Neuronal stem cell (in vitro differentiated cells): ENCODE data around the gene BRINP1.

ENCODE experiments used
- DNase-seq: peaks from one replicate; pipeline ENCODE4 v3.0.0-alpha.2; 2013; ENCODE audit warnings: low spot score
- H2AFZ ChIP-seq: one replicate; pipeline ENCODE4 v1.6.1; 2013; ENCODE audit warnings: mild to moderate bottlenecking, low read length, inconsistent platforms
- H2AK5ac ChIP-seq: 2 replicates; pipeline ENCODE4 v1.6.1; 2013; ENCODE audit warnings: low read depth, mild to moderate bottlenecking, inconsistent platforms, low read length, moderate library complexity, mixed read lengths
- H2BK120ac ChIP-seq: 2 replicates; pipeline ENCODE4 v1.6.1; 2013; ENCODE audit warnings: low read depth, mild to moderate bottlenecking, inconsistent platforms, low read length, moderate library complexity, mixed read lengths
- H2BK12ac ChIP-seq: one replicate; pipeline ENCODE4 v1.6.1; 2013; ENCODE audit warnings: low read length, inconsistent platforms
- H2BK15ac ChIP-seq: 2 replicates; pipeline ENCODE4 v1.6.1; 2013; ENCODE audit warnings: mild to moderate bottlenecking, low read length, inconsistent platforms, mixed read lengths
- H2BK5ac ChIP-seq: one replicate; pipeline ENCODE4 v1.6.1; 2013; ENCODE audit warnings: inconsistent platforms, mild to moderate bottlenecking, low read length, moderate library complexity
- H3K14ac ChIP-seq: one replicate; pipeline ENCODE4 v1.6.1; 2013; ENCODE audit warnings: low read length, inconsistent platforms
- H3K18ac ChIP-seq: 2 replicates; pipeline ENCODE4 v1.6.1; 2013; ENCODE audit warnings: low read length, inconsistent platforms
- H3K23ac ChIP-seq: 2 replicates; pipeline ENCODE4 v1.6.1; 2013; ENCODE audit warnings: low read depth, mild to moderate bottlenecking, mixed read lengths, low read length, inconsistent platforms; ENCODE audit not compliant: poor library complexity
- H3K27ac ChIP-seq: replicated peaks from 3 replicates; pipeline ENCODE4 v1.5.1; 2013; ENCODE audit warnings: low read length, inconsistent platforms
- H3K27me3 ChIP-seq, 3 experiments: 2 replicates each; pipeline ENCODE4 v1.6.1; 2013; ENCODE audit warnings: low read length in 3 of 3, mild to moderate bottlenecking in 2 of 3, inconsistent platforms in 1 of 3, low read depth in 1 of 3, mixed read lengths in 1 of 3, moderate library complexity in 1 of 3; ENCODE audit not compliant: control insufficient read depth in 3 of 3, insufficient read depth in 3 of 3
- H3K36me3 ChIP-seq, 2 donors: replicated peaks in 1 of 2; 2 replicates each; pipeline ENCODE4 v1.6.1; 2013; ENCODE audit warnings: low read length in 2 of 2; ENCODE audit not compliant: control insufficient read depth in 2 of 2, insufficient read depth in 2 of 2
- H3K4ac ChIP-seq: 2 replicates; pipeline ENCODE4 v1.6.1; 2013; ENCODE audit warnings: inconsistent platforms, mild to moderate bottlenecking, low read length, moderate library complexity
- H3K4me1 ChIP-seq, 2 donors: 1 replicate in 1 of 2; 2 replicates in 1 of 2; pipeline ENCODE4 v1.6.1; 2013; ENCODE audit warnings: low read length in 2 of 2, low read depth in 1 of 2; ENCODE audit not compliant: control insufficient read depth in 2 of 2, insufficient read depth in 1 of 2
- H3K4me2 ChIP-seq: one replicate; pipeline ENCODE4 v1.6.1; 2013; ENCODE audit warnings: mild to moderate bottlenecking, low read length, inconsistent platforms; ENCODE audit not compliant: insufficient read depth, poor library complexity, severe bottlenecking
- H3K4me3 ChIP-seq, 2 donors: 2 replicates each; pipeline ENCODE4 v1.5.1; 2013; ENCODE audit warnings: low read length in 2 of 2, mild to moderate bottlenecking in 2 of 2, inconsistent platforms in 1 of 2, moderate library complexity in 1 of 2
- H3K79me1 ChIP-seq: one replicate; pipeline ENCODE4 v1.6.1; 2013; ENCODE audit warnings: low read depth, mild to moderate bottlenecking, inconsistent platforms, low read length, moderate library complexity
- H3K9ac ChIP-seq: one replicate; pipeline ENCODE4 v1.6.1; 2013; ENCODE audit warnings: mild to moderate bottlenecking, low read depth, low read length, inconsistent platforms; ENCODE audit not compliant: poor library complexity
- H3K9me3 ChIP-seq, 2 donors: replicated peaks in 1 of 2; 2 replicates each; pipeline versions ENCODE3 to v1.6.1; 2013; ENCODE audit warnings: low read length in 2 of 2, mild to moderate bottlenecking in 2 of 2, inconsistent platforms in 1 of 2, low read depth in 1 of 2, mixed read lengths in 1 of 2, moderate library complexity in 1 of 2; ENCODE audit not compliant: control insufficient read depth in 2 of 2, insufficient read depth in 1 of 2
- H4K8ac ChIP-seq: one replicate; pipeline ENCODE4 v1.6.1; 2013; ENCODE audit warnings: low read depth, mild to moderate bottlenecking, inconsistent platforms, low read length, moderate library complexity
- H4K91ac ChIP-seq: one replicate; pipeline ENCODE4 v1.6.1; 2013; ENCODE audit warnings: low read length, low read depth, mild to moderate bottlenecking, inconsistent platforms; ENCODE audit not compliant: poor library complexity
- WGBS, 2 donors: extraction: QIAGEN DNeasy Blood & Tissue Kit; methylation state at CpG; one replicate each; pipeline ENCODE4 v1.1.7; 2013; ENCODE audit warnings: missing lambda C conversion rate in 2 of 2, mixed read lengths in 1 of 2; ENCODE audit not compliant: insufficient read length in 2 of 2, insufficient replicate concordance in 1 of 2; ENCODE audit errors: extremely low coverage in 2 of 2; 5-methylcytosine and 5-hydroxymethylcytosine counted together

BRINP1 gene

DNA sequence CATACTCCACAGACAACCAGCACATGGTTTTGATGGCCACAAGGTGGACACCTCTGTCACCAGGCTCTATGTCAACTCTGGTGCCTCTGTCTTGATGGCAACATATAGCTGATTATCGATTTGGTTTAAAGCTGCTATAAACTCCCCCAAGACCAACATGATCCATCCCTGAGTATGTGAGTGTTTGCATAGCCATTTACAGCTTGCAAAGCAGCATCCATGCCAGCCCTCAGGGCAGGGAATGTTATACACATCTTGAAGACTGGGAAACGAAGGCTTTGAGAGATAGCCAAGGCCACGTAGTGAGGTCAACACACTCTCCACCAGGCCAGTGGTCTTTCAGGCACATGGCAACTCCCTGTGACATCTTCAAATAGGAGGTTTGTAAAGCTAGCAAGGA is 40.3 kb upstream of the BRINP1 start:
- Histone ChIP-seq H2BK120ac (no peak overlapping the region), H3K27me3 (no peaks in the 10 kb centered on the region), H3K79me1 (no peaks in the 10 kb centered on the region), H3K23ac (no peak overlapping the region), H3K4me2 (no peak overlapping the region), H4K8ac (no peak overlapping the region), H3K9ac (no peak overlapping the region), H4K91ac (no peak overlapping the region), H3K4me3 (no peak overlapping the region), H3K9me3 (no peaks in the 10 kb centered on the region), H2BK12ac (no peak overlapping the region), H3K14ac (no peak overlapping the region), H2AK5ac (no peak overlapping the region), H3K18ac (no peak overlapping the region), H2BK5ac (no peak overlapping the region), H2AFZ (no peak overlapping the region), H3K27ac (no peak overlapping the region), H3K4ac (no peak overlapping the region), H2BK15ac (no peak overlapping the region), H3K36me3 (no peaks in the 10 kb centered on the region), H3K4me1 (no peaks in the 10 kb centered on the region)
- WGBS, 2 donors = no CpG with 5 or more reads among the region's 3 CpGs
- no peak for DNase-seq

DNA sequence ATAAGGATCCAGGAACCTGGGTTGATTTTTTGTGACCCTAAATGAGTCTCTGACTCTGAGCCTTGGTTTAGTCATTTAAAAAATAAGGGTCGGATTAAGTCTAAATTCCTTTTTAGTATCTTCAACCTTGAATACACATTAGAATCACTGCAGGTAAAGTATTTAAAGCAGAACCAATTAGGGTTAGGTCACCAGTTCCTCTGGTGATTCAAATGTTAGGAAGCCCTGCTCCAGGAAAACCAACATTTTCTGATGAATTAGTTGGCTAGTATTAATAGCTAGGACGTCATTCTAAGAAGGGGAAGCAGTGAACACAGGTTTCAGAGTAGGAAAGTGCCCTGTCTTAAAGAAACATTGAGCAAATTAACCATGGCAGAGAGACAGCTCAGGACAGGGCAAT is 31.4 kb upstream of the BRINP1 start:
- H3K27ac ChIP-seq = no peak overlapping the region
- H4K8ac ChIP-seq = no peak overlapping the region
- H2AFZ ChIP-seq = no peak overlapping the region
- no peaks in the 10 kb centered on the region for H3K9me3 ChIP-seq
- no peak overlapping the region for H3K18ac ChIP-seq
- no peak overlapping the region for H2BK5ac ChIP-seq
- no peak overlapping the region for H2AK5ac ChIP-seq
- H3K4me1 ChIP-seq = no peaks in the 10 kb centered on the region
- H2BK12ac ChIP-seq = no peak overlapping the region
- H3K36me3 ChIP-seq = no peaks in the 10 kb centered on the region
- H3K14ac ChIP-seq = no peak overlapping the region
- no peak overlapping the region for H3K4ac ChIP-seq
- no CpG with 5 or more reads among the region's 2 CpGs for WGBS, 2 donors
- no peak overlapping the region for H2BK120ac ChIP-seq
- H3K27me3 ChIP-seq = no peaks in the 10 kb centered on the region
- H3K79me1 ChIP-seq = no peaks in the 10 kb centered on the region
- no peak overlapping the region for H3K4me3 ChIP-seq
- no peak for DNase-seq
- no peak overlapping the region for H3K4me2 ChIP-seq
- no peak overlapping the region for H3K9ac ChIP-seq
- H2BK15ac ChIP-seq = no peak overlapping the region
- no peak overlapping the region for H4K91ac ChIP-seq
- no peak overlapping the region for H3K23ac ChIP-seq

DNA sequence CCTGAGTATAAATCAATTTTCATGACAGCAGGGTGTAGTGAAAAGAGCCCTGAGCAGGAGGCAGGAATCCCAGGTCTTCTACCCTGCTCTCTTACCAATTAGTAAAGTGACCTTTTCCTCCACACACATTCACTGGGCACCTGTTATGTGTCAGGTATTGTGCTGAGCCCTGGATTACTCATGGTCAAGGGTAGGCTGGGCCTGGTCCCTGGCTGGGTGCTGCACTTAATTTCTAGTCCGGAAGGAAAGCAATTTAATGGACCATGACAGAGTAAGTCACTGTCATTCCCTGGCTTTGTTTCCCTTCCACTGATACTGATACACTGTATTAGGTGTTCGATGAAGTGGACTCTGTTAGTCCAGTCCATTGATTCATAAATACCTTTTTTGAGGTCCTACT is 29.1 kb upstream of the BRINP1 start:
- no CpG with 5 or more reads among the region's 2 CpGs for whole genome bisulfite sequencing, 2 donors
- no peak overlapping the region for H2AK5ac ChIP-seq
- H4K8ac ChIP-seq = no peak overlapping the region

DNA sequence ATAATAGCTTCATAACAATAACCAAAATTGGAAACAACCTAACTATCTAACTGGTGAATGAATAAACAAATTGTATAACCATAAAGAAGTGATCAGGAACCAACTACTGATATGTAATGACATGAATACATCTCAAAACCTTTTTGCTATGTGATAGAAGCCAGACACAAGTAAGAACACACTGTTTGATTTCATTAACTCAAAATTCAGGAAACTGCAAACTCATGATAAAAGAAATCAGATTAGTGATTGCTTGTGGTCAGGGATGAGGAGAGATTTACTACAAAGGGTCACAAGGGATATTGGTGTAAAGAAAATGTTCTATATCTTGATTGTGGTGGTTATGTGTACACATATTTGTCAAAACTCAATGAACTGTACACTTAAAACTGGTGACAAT is 22.6 kb upstream of the BRINP1 start:
- Histone ChIP-seq H3K4ac (no peak overlapping the region), H3K27ac (no peak overlapping the region), H3K23ac (no peak overlapping the region), H4K91ac (no peak overlapping the region), H3K9ac (no peak overlapping the region), H3K9me3 (no peaks in the 10 kb centered on the region), H2AK5ac (no peak overlapping the region), H2BK120ac (no peak overlapping the region), H2BK12ac (no peak overlapping the region), H3K27me3 (no peaks in the 10 kb centered on the region), H2BK15ac (no peak overlapping the region), H3K4me3 (no peak overlapping the region), H2AFZ (no peak overlapping the region), H4K8ac (no peak overlapping the region), H3K18ac (no peak overlapping the region), H3K79me1 (no peaks in the 10 kb centered on the region), H3K36me3 (no peaks in the 10 kb centered on the region), H3K4me1 (no peaks in the 10 kb centered on the region), H3K14ac (no peak overlapping the region), H2BK5ac (no peak overlapping the region), H3K4me2 (no peak overlapping the region)
- no peak for DNase-seq

More for the DNA sequence above, 29.1 kb upstream of the BRINP1 start:
- no peak overlapping the region for H3K14ac ChIP-seq
- no peak overlapping the region for H2BK12ac ChIP-seq
- no peak overlapping the region for H2BK120ac ChIP-seq
- no peak overlapping the region for H3K4me3 ChIP-seq
- no peak for DNase-seq
- H2BK5ac ChIP-seq = no peak overlapping the region
- H3K4me2 ChIP-seq = no peak overlapping the region
- H3K23ac ChIP-seq = no peak overlapping the region
- no peak overlapping the region for H3K18ac ChIP-seq
- no peak overlapping the region for H3K4ac ChIP-seq
- no peaks in the 10 kb centered on the region for H3K27me3 ChIP-seq
- H4K91ac ChIP-seq = no peak overlapping the region
- H3K79me1 ChIP-seq = no peaks in the 10 kb centered on the region
- no peak overlapping the region for H2AFZ ChIP-seq
- H2BK15ac ChIP-seq = no peak overlapping the region
- no peaks in the 10 kb centered on the region for H3K36me3 ChIP-seq
- no peak overlapping the region for H3K9ac ChIP-seq
- no peaks in the 10 kb centered on the region for H3K4me1 ChIP-seq
- no peaks in the 10 kb centered on the region for H3K9me3 ChIP-seq
- H3K27ac ChIP-seq = no peak overlapping the region
